Activated naive CD4-positive, alpha-beta T cell treated with anti-CD3 and anti-CD28 coated beads, Interleukin-2, amount 50 U/mL, for 72 hours (primary cell): ENCODE data around the gene CTTN. TPM values are rescaled to one million over a fixed set of nuclear protein-coding genes. Genes with fewer than 3 reads are reported as not detected.

Source experiments
- ATAC-seq, 2 donors: fragments of 150-1000 bp; cut with Tn5 transposase; 2 replicates each; pipeline ENCODE4 v1.10.0; 2021; ENCODE audit warnings: mild to moderate bottlenecking in 2 of 2, moderate library complexity in 2 of 2
- DNase-seq, 2 donors: peaks; one replicate each; pipeline ENCODE4 v3.0.0; 2021 to 2022; ENCODE audit warnings: low spot score in 2 of 2
- H3K27ac Mint-ChIP-seq, 2 donors: one replicate each; pipeline ENCODE4 v1.8.0; 2022; ENCODE audit warnings: mild to moderate bottlenecking in 2 of 2, mixed read lengths in 2 of 2
- H3K36me3 Mint-ChIP-seq, 2 donors: one replicate each; pipeline ENCODE4 v1.8.0; 2022; ENCODE audit warnings: mixed read lengths in 2 of 2
- H3K9me3 Mint-ChIP-seq, 2 donors: one replicate each; pipeline ENCODE4 v1.8.0; 2022; ENCODE audit warnings: mixed read lengths in 2 of 2
- total RNA-seq, 2 donors: library from RNA; stranded (reverse); gene quantifications; one replicate each; pipeline ENCODE4 v1.2.3, GENCODE V29; 2022

The CTTN gene
- total RNA-seq, 2 donors from 2014 or later = 9.7 to 45.1 TPM

GRCh38 chr11:70467201-70468085 is 69.1 kb downstream of the CTTN start:
- DNase-seq (peak in 1 of 2 donors; percentile 75), ATAC-seq (no peak)
- Mint-ChIP-seq H3K27ac (no peak overlapping the region), H3K9me3 (no peaks in the 10 kb centered on the region), H3K36me3 (no peaks in the 10 kb centered on the region)

GRCh38 chr11:70468256-70469195 is 70.2 kb downstream of the CTTN start:
- no peaks in the 10 kb centered on the region for H3K36me3 Mint-ChIP-seq
- no peaks in the 10 kb centered on the region for H3K9me3 Mint-ChIP-seq
- ATAC-seq (no peak), DNase-seq (no peak)
- no peak overlapping the region for H3K27ac Mint-ChIP-seq

GRCh38 chr11:70470127-70470526 is 71.8 kb downstream of the CTTN start:
- no peak overlapping the region for H3K27ac Mint-ChIP-seq
- ATAC-seq = no peak

GRCh38 chr11:70471254-70471653 is 72.9 kb downstream of the CTTN start:
- Mint-ChIP-seq H3K9me3 (no peaks in the 10 kb centered on the region), H3K27ac (no peak overlapping the region), H3K36me3 (no peaks in the 10 kb centered on the region)
- ATAC-seq (no peak), DNase-seq (no peak)

More at GRCh38 chr11:70470127-70470526, 71.8 kb downstream of the CTTN start:
- no peaks in the 10 kb centered on the region for H3K36me3 Mint-ChIP-seq
- DNase-seq = no peak
- H3K9me3 Mint-ChIP-seq = no peaks in the 10 kb centered on the region

GRCh38 chr11:70472240-70472639 is 73.9 kb downstream of the CTTN start:
- Mint-ChIP-seq H3K36me3 (no peaks in the 10 kb centered on the region), H3K9me3 (no peaks in the 10 kb centered on the region), H3K27ac (no peak overlapping the region)
- ATAC-seq = no peak
- DNase-seq = no peak

- no peaks in the 10 kb centered on the region for H3K36me3 Mint-ChIP-seq
- no peak for DNase-seq
- H3K9me3 Mint-ChIP-seq = no peaks in the 10 kb centered on the region
- H3K27ac Mint-ChIP-seq = no peak overlapping the region
- ATAC-seq = no peak
These were observed 75.0 kb downstream of the CTTN start for GRCh38 chr11:70473186-70473872.

GRCh38 chr11:70473873-70474690 is 75.8 kb downstream of the CTTN start:
- no peak for DNase-seq
- no peak for ATAC-seq
- no peaks in the 10 kb centered on the region for H3K9me3 Mint-ChIP-seq
- H3K36me3 Mint-ChIP-seq = no peaks in the 10 kb centered on the region
- H3K27ac Mint-ChIP-seq = no peak overlapping the region

GRCh38 chr11:70474710-70475109 is 76.4 kb downstream of the CTTN start:
- ATAC-seq = no peak
- Mint-ChIP-seq H3K27ac (no peak overlapping the region), H3K9me3 (no peaks in the 10 kb centered on the region), H3K36me3 (no peaks in the 10 kb centered on the region)
- no peak for DNase-seq

GRCh38 chr11:70476669-70477068 is 78.3 kb downstream of the CTTN start:
- DNase-seq (no peak), ATAC-seq (no peak)
- H3K27ac Mint-ChIP-seq = no peak overlapping the region
- H3K36me3 Mint-ChIP-seq = no peaks in the 10 kb centered on the region
- no peaks in the 10 kb centered on the region for H3K9me3 Mint-ChIP-seq

- Mint-ChIP-seq H3K36me3 (no peaks in the 10 kb centered on the region), H3K9me3 (no peaks in the 10 kb centered on the region), H3K27ac (no peak overlapping the region)
- ATAC-seq (no peak), DNase-seq (no peak)
These were observed 78.8 kb downstream of the CTTN start for GRCh38 chr11:70477176-70477575.

GRCh38 chr11:70477609-70478008 is 79.3 kb downstream of the CTTN start:
- ATAC-seq (no peak), DNase-seq (no peak)
- H3K27ac Mint-ChIP-seq = no peak overlapping the region
- no peaks in the 10 kb centered on the region for H3K9me3 Mint-ChIP-seq
- H3K36me3 Mint-ChIP-seq = no peaks in the 10 kb centered on the region

- no peak overlapping the region for H3K27ac Mint-ChIP-seq
- no peaks in the 10 kb centered on the region for H3K9me3 Mint-ChIP-seq
- no peaks in the 10 kb centered on the region for H3K36me3 Mint-ChIP-seq
- ATAC-seq = no peak
- no peak for DNase-seq
These were observed 80.0 kb downstream of the CTTN start for GRCh38 chr11:70478166-70478890.

GRCh38 chr11:70480711-70481110 is 82.4 kb downstream of the CTTN start:
- Mint-ChIP-seq H3K36me3 (no peaks in the 10 kb centered on the region), H3K9me3 (no peaks in the 10 kb centered on the region), H3K27ac (no peak overlapping the region)
- DNase-seq = no peak
- no peak for ATAC-seq

- ATAC-seq (no peak), DNase-seq (no peak)
- Mint-ChIP-seq H3K36me3 (no peaks in the 10 kb centered on the region), H3K9me3 (no peaks in the 10 kb centered on the region), H3K27ac (no peak overlapping the region)
These were observed 83.5 kb downstream of the CTTN start for GRCh38 chr11:70481625-70482528.

GRCh38 chr11:70482529-70482917 is 84.2 kb downstream of the CTTN start:
- no peak overlapping the region for H3K27ac Mint-ChIP-seq
- DNase-seq (no peak), ATAC-seq (no peak)
- no peaks in the 10 kb centered on the region for H3K36me3 Mint-ChIP-seq
- no peaks in the 10 kb centered on the region for H3K9me3 Mint-ChIP-seq
